Mammary epithelial cell (primary cell): ENCODE measurements around the gene SUGP1.

ENCODE experiments used
- CTCF ChIP-seq, 2 donors: IDR thresholded peaks in 1 of 2; conservative IDR thresholded peaks in 1 of 2; 2 replicates each; pipeline ENCODE4 v1.5.1; 2011 to 2012; ENCODE audit warnings: inconsistent platforms in 2 of 2, low read length in 2 of 2, mild to moderate bottlenecking in 2 of 2, control low read depth in 1 of 2, low read depth in 1 of 2; ENCODE audit not compliant: insufficient read depth in 1 of 2; ENCODE audit errors: extremely low read depth in 1 of 2
- EZH2 ChIP-seq: IDR thresholded peaks from 2 replicates; pipeline ENCODE4 v1.6.1; 2012; ENCODE audit warnings: low read length, inconsistent platforms, borderline replicate concordance

GRCh38 chr19:19305696-19306095, 14.6 kb downstream of the SUGP1 start:
- TF ChIP-seq CTCF (conservative IDR thresholded peaks at IDR 0.05 in 1 of 2, IDR thresholded peaks at IDR 0.05 in 1 of 2; ENCODE audit: extremely low read depth in 1 of 2, insufficient read depth in 1 of 2, low read depth in 1 of 2, low read length in 2 of 2) (no peak), EZH2 (no peak)
